H9 (cell line): ENCODE measurements around the gene PHF12. TPM values are rescaled to one million over a fixed set of nuclear protein-coding genes. Genes with fewer than 3 reads are reported as not detected.

Experiments
- DNase-seq: peaks from one replicate; pipeline ENCODE4 v3.0.0-alpha.2; 2017
- H2AFZ ChIP-seq: one replicate; pipeline ENCODE4 v1.6.1; 2013; ENCODE audit warnings: mild to moderate bottlenecking, low read length, control low read depth, moderate library complexity
- H2AK5ac ChIP-seq: 2 replicates; pipeline ENCODE4 v1.6.1; 2013; ENCODE audit warnings: low read length, control low read depth, mixed read lengths; ENCODE audit not compliant: insufficient read length
- H2BK120ac ChIP-seq: one replicate; pipeline ENCODE4 v1.6.1; 2013; ENCODE audit warnings: low read depth, mild to moderate bottlenecking, low read length, control low read depth, inconsistent platforms; ENCODE audit not compliant: poor library complexity, severe bottlenecking
- H2BK12ac ChIP-seq: 2 replicates; pipeline ENCODE4 v1.6.1; 2013; ENCODE audit warnings: low read length, control low read depth, mixed read lengths, low read depth; ENCODE audit not compliant: insufficient read length
- H2BK15ac ChIP-seq: 2 replicates; pipeline ENCODE4 v1.6.1; 2013; ENCODE audit warnings: low read depth, low read length, control low read depth
- H2BK20ac ChIP-seq: one replicate; pipeline ENCODE4 v1.6.1; 2013; ENCODE audit warnings: low read depth, mild to moderate bottlenecking, low read length, control low read depth, inconsistent platforms; ENCODE audit not compliant: poor library complexity, severe bottlenecking
- H2BK5ac ChIP-seq: 2 replicates; pipeline ENCODE4 v1.6.1; 2013; ENCODE audit warnings: low read length, control low read depth, mixed read lengths; ENCODE audit not compliant: insufficient read length
- H3K14ac ChIP-seq: 2 replicates; pipeline ENCODE4 v1.6.1; 2013; ENCODE audit warnings: low read length, control low read depth; ENCODE audit not compliant: insufficient read depth
- H3K18ac ChIP-seq: 2 replicates; pipeline ENCODE4 v1.6.1; 2013; ENCODE audit warnings: low read depth, mild to moderate bottlenecking, mixed read lengths, low read length, control low read depth; ENCODE audit not compliant: insufficient read length
- H3K23ac ChIP-seq: 2 replicates; pipeline ENCODE4 v1.6.1; 2013; ENCODE audit warnings: low read length, control low read depth, mixed read lengths, low read depth; ENCODE audit not compliant: insufficient read length
- H3K23me2 ChIP-seq: 2 replicates; pipeline ENCODE4 v1.6.1; 2013; ENCODE audit warnings: low read depth, mild to moderate bottlenecking, mixed read lengths, low read length, control low read depth; ENCODE audit not compliant: insufficient read length, poor library complexity, severe bottlenecking
- H3K27ac ChIP-seq: 2 replicates; pipeline ENCODE4 v1.5.1; 2013; ENCODE audit warnings: low read length, control low read depth, mixed read lengths, low read depth; ENCODE audit not compliant: insufficient read length
- H3K27me3 ChIP-seq: 2 replicates; pipeline ENCODE4 v1.6.1; 2013; ENCODE audit warnings: low read length, control low read depth, inconsistent platforms; ENCODE audit not compliant: insufficient read depth
- H3K4ac ChIP-seq: 2 replicates; pipeline ENCODE4 v1.6.1; 2013; ENCODE audit warnings: low read depth, mild to moderate bottlenecking, control low read depth, inconsistent platforms, low read length, moderate library complexity
- H3K4me1 ChIP-seq: 2 replicates; pipeline ENCODE4 v1.6.1; 2013; ENCODE audit warnings: low read length, control low read depth, inconsistent platforms; ENCODE audit not compliant: insufficient read depth
- H3K4me2 ChIP-seq: 2 replicates; pipeline ENCODE4 v1.6.1; 2013; ENCODE audit warnings: low read length, control low read depth, mixed read lengths; ENCODE audit not compliant: insufficient read length, insufficient read depth
- H3K56ac ChIP-seq: 2 replicates; pipeline ENCODE4 v1.6.1; 2013; ENCODE audit warnings: low read depth, mild to moderate bottlenecking, mixed read lengths, low read length, control low read depth; ENCODE audit not compliant: insufficient read length
- H3K79me1 ChIP-seq: 2 replicates; pipeline ENCODE4 v1.6.1; 2013; ENCODE audit warnings: low read depth, mild to moderate bottlenecking, moderate library complexity, low read length, control low read depth, inconsistent platforms; ENCODE audit not compliant: insufficient read depth, poor library complexity, severe bottlenecking
- H3K79me2 ChIP-seq: 2 replicates; pipeline ENCODE4 v1.6.1; 2013; ENCODE audit warnings: low read length, control low read depth, inconsistent platforms; ENCODE audit not compliant: insufficient read depth
- H3K9ac ChIP-seq: 2 replicates; pipeline ENCODE4 v1.6.1; 2013; ENCODE audit warnings: low read length, control low read depth, mixed read lengths; ENCODE audit not compliant: insufficient read length; ENCODE audit errors: extremely low read depth
- H3K9me3 ChIP-seq: one replicate; pipeline ENCODE4 v1.6.1; 2013; ENCODE audit warnings: low read depth, low read length, inconsistent platforms; ENCODE audit not compliant: control insufficient read depth
- H3T11ph ChIP-seq: one replicate; pipeline ENCODE4 v1.6.1; 2013; ENCODE audit warnings: mild to moderate bottlenecking, low read length, control low read depth, inconsistent platforms
- H4K20me1 ChIP-seq: one replicate; pipeline ENCODE4 v1.6.1; 2013; ENCODE audit not compliant: control insufficient read depth, insufficient read length, insufficient read depth
- H4K5ac ChIP-seq: 2 replicates; pipeline ENCODE4 v1.6.1; 2013; ENCODE audit warnings: low read depth, mild to moderate bottlenecking, mixed read lengths, low read length, control low read depth; ENCODE audit not compliant: insufficient read length
- H4K8ac ChIP-seq: replicated peaks from 2 replicates; pipeline ENCODE4 v1.6.1; 2013; ENCODE audit warnings: low read length, control low read depth, mixed read lengths, low read depth; ENCODE audit not compliant: insufficient read length
- H4K91ac ChIP-seq: 2 replicates; pipeline ENCODE4 v1.6.1; 2013; ENCODE audit warnings: low read depth, mild to moderate bottlenecking, moderate library complexity, mixed read lengths, low read length, control low read depth; ENCODE audit not compliant: insufficient read length
- H3K27ac Mint-ChIP-seq, 3 experiments: 2 replicates in 2 of 3; 3 replicates in 1 of 3; pipeline ENCODE4 v1.8.0; 2020 to 2021; ENCODE audit warnings: mixed read lengths in 3 of 3, mild to moderate bottlenecking in 1 of 3, moderate library complexity in 1 of 3
- H3K27me3 Mint-ChIP-seq: 2 replicates; pipeline ENCODE4 v1.8.0; 2021; ENCODE audit warnings: low read depth, mild to moderate bottlenecking, moderate library complexity, mixed read lengths
- H3K36me3 Mint-ChIP-seq, 3 experiments: 2 replicates in 2 of 3; 3 replicates in 1 of 3; pipeline ENCODE4 v1.8.0; 2020 to 2021; ENCODE audit warnings: low read depth in 3 of 3, mixed read lengths in 3 of 3; ENCODE audit not compliant: insufficient read depth in 1 of 3
- H3K4me1 Mint-ChIP-seq, 2 experiments: 2 replicates each; pipeline ENCODE4 v1.8.0; 2020; ENCODE audit warnings: mixed read lengths in 2 of 2
- H3K4me3 Mint-ChIP-seq, 2 experiments: 2 replicates in 1 of 2; 3 replicates in 1 of 2; pipeline ENCODE4 v1.8.0; 2020 to 2021; ENCODE audit warnings: mild to moderate bottlenecking in 2 of 2, mixed read lengths in 2 of 2, moderate library complexity in 1 of 2
- H3K9me3 Mint-ChIP-seq, 2 experiments: 2 replicates in 1 of 2; 3 replicates in 1 of 2; pipeline ENCODE4 v1.8.0; 2020; ENCODE audit warnings: mild to moderate bottlenecking in 2 of 2, mixed read lengths in 2 of 2, moderate library complexity in 1 of 2
- WGBS: extraction: QIAGEN DNeasy Blood & Tissue Kit; methylation state at CpG from one replicate; pipeline ENCODE4 v1.1.7; 2013; ENCODE audit warnings: missing lambda C conversion rate, low lambda C conversion rate, mixed read lengths; ENCODE audit not compliant: insufficient read length; ENCODE audit errors: extremely low coverage; 5-methylcytosine and 5-hydroxymethylcytosine counted together
- total RNA-seq: library from RNA; stranded (reverse); gene quantifications from 2 replicates; pipeline ENCODE4 v1.2.1, GENCODE V29; 2021
- TF ChIP-seq, protein P1 (sequence below): fragments of 200-600 bp; sonication (generic); conservative IDR thresholded peaks from 3 replicates; pipeline ENCODE4 v1.8.0; 2021; ENCODE audit warnings: antibody characterized with exemption, mild to moderate bottlenecking

PHF12 gene
- total RNA-seq, 1 experiment from 2014 or later, result 62.1 TPM

DNA sequence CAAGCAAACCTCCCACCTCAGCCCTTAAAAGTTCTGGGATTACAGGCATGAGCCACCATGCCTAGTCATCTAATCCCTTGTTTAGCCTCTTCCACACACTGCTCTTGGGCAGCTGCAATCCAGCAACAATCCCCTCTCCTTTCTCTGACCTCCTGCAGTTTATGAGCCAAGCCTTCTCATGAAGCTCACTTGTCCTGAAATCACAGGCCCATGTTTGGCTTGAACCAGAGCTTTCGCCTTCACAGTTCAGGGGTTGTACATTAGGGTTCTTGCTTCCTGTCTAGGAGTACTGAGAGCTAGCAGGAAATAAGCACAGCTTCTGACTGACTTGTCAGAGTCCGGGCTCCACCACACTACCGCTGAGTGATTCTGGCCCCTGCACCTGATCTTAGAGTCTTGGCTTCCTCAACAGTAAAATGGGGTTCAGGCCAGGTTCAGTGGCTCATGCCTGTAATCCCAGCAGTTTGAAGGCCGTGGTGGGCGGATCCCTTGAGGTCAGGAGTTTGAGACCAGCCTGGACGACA is 80.2 kb downstream of the PHF12 start:
- H2BK12ac ChIP-seq, result peak overlapping the region; percentile 50
- TF ChIP-seq, protein P1, sequence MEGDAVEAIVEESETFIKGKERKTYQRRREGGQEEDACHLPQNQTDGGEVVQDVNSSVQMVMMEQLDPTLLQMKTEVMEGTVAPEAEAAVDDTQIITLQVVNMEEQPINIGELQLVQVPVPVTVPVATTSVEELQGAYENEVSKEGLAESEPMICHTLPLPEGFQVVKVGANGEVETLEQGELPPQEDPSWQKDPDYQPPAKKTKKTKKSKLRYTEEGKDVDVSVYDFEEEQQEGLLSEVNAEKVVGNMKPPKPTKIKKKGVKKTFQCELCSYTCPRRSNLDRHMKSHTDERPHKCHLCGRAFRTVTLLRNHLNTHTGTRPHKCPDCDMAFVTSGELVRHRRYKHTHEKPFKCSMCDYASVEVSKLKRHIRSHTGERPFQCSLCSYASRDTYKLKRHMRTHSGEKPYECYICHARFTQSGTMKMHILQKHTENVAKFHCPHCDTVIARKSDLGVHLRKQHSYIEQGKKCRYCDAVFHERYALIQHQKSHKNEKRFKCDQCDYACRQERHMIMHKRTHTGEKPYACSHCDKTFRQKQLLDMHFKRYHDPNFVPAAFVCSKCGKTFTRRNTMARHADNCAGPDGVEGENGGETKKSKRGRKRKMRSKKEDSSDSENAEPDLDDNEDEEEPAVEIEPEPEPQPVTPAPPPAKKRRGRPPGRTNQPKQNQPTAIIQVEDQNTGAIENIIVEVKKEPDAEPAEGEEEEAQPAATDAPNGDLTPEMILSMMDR, result no peak
- H2BK120ac ChIP-seq, result no peak overlapping the region
- Mint-ChIP-seq H3K27ac (peak overlapping the region in 1 of 3 experiments; percentile 68; a peak in 4 of 7 replicates), H3K4me3 (no peak overlapping the region), H3K9me3 (no peaks in the 10 kb centered on the region), H3K4me1 (peaks cover 0 to 12% of the 10 kb centered on the region in 2 experiments; a peak in 2 of 4 replicates), H3K36me3 (no peaks in the 10 kb centered on the region), H3K27me3 (peaks cover 15% of the 10 kb centered on the region)
- no peaks in the 10 kb centered on the region for H3K4me1 ChIP-seq
- H2BK15ac ChIP-seq, result no peak overlapping the region
- H2AK5ac ChIP-seq, result no peak overlapping the region
- H2AFZ ChIP-seq, result no peak overlapping the region
- no peak overlapping the region for H3K9ac ChIP-seq
- H4K8ac ChIP-seq, result no peak overlapping the region
- H2BK5ac ChIP-seq, result no peak overlapping the region
- no peak overlapping the region for H3K4ac ChIP-seq
- H3K27me3 ChIP-seq, result no peaks in the 10 kb centered on the region
- no peak overlapping the region for H2BK20ac ChIP-seq
- H3K56ac ChIP-seq, result no peak overlapping the region
- H3K23ac ChIP-seq, result no peak overlapping the region
- no peak overlapping the region for H3K4me2 ChIP-seq
- no CpG with 5 or more reads among the region's 6 CpGs for WGBS
- H3K79me1 ChIP-seq, result no peaks in the 10 kb centered on the region
- H3K27ac ChIP-seq, result no peak overlapping the region
- no peaks in the 10 kb centered on the region for H3K23me2 ChIP-seq
- no peak overlapping the region for H3K18ac ChIP-seq
- no peaks in the 10 kb centered on the region for H3K9me3 ChIP-seq
- H3T11ph ChIP-seq, result no peak overlapping the region
- no peaks in the 10 kb centered on the region for H3K79me2 ChIP-seq
- no peak overlapping the region; the same call in 1 of the 2 replicates for H3K14ac ChIP-seq
- H4K20me1 ChIP-seq, result no peaks in the 10 kb centered on the region
- no peak for DNase-seq
- H4K91ac ChIP-seq, result no peak overlapping the region
- no peak overlapping the region for H4K5ac ChIP-seq
